Activated CD4-positive, alpha-beta memory T cell treated with anti-CD3 and anti-CD28 coated beads, Interleukin-2, amount 10 ng/mL, durations not matched to agents 7 days and 5 days (primary cell): ENCODE results near the gene SLIT1. TPM values are rescaled to one million over a fixed set of nuclear protein-coding genes. Genes with fewer than 3 reads are reported as not detected.

ENCODE experiments used
- CTCF ChIA-PET: fragments of 350-600 bp; sonication (Branson Sonifier 250); formaldehyde crosslinking; loops from one replicate; lab custom pipeline; 2021; ENCODE audit warnings: antibody characterized with exemption, inconsistent platforms; lab: Charles Lee
- POLR2A ChIA-PET: fragments of 350-600 bp; sonication (Branson Sonifier 250); formaldehyde crosslinking; loops from one replicate; lab custom pipeline; 2021; ENCODE audit warnings: antibody characterized with exemption; lab: Charles Lee
- DNase-seq: peaks from one replicate; pipeline ENCODE4 v3.0.0-alpha.2; 2020
- H3K27ac Mint-ChIP-seq: one replicate; pipeline ENCODE4 v1.8.0; 2021; ENCODE audit warnings: mild to moderate bottlenecking, mixed read lengths
- H3K27me3 Mint-ChIP-seq: one replicate; pipeline ENCODE4 v1.8.0; 2021; ENCODE audit warnings: mixed read lengths
- H3K36me3 Mint-ChIP-seq: one replicate; pipeline ENCODE4 v1.8.0; 2021; ENCODE audit warnings: low read depth, mixed read lengths
- H3K4me1 Mint-ChIP-seq: one replicate; pipeline ENCODE4 v1.8.0; 2021; ENCODE audit warnings: mixed read lengths
- H3K4me3 Mint-ChIP-seq: one replicate; pipeline ENCODE4 v1.8.0; 2021; ENCODE audit warnings: mild to moderate bottlenecking, mixed read lengths
- H3K9me3 Mint-ChIP-seq: one replicate; pipeline ENCODE4 v1.8.0; 2021; ENCODE audit warnings: mixed read lengths
- total RNA-seq, 2 experiments: library from RNA; stranded (reverse); gene quantifications; one replicate each; pipeline ENCODE4 v1.2.3, GENCODE V29; 2021

Gene SLIT1
- total RNA-seq, 2 experiments from 2014 or later = 0.30 to 0.35 TPM

- no peaks in the 10 kb centered on the region for H3K36me3 Mint-ChIP-seq
- peaks cover 26% of the 10 kb centered on the region for H3K27me3 Mint-ChIP-seq
- H3K9me3 Mint-ChIP-seq = no peaks in the 10 kb centered on the region
- H3K27ac Mint-ChIP-seq = no peak overlapping the region
- ChIA-PET POLR2A (no interaction called here), CTCF (interaction anchor here (10.2 kb wide), 1 partner anchor 132 kb away, joined by 152 read pairs; no protein-coding TSS in a partner anchor)
- no peaks in the 10 kb centered on the region for H3K4me1 Mint-ChIP-seq
- no peak for DNase-seq
- no peak overlapping the region for H3K4me3 Mint-ChIP-seq
Measured at GRCh38 chr10:97078261-97078937, 107.4 kb downstream of the SLIT1 start.

GRCh38 chr10:97076781-97077180 lies 109.0 kb downstream of the SLIT1 start:
- peaks cover 1% of the 10 kb centered on the region for H3K4me1 Mint-ChIP-seq
- DNase-seq = no peak
- no peak overlapping the region for H3K4me3 Mint-ChIP-seq

GRCh38 chr10:97075961-97076525 lies 109.7 kb downstream of the SLIT1 start:
- Mint-ChIP-seq H3K4me3 (no peak overlapping the region), H3K27ac (no peak overlapping the region), H3K36me3 (no peaks in the 10 kb centered on the region), H3K27me3 (peaks cover 24% of the 10 kb centered on the region), H3K4me1 (peaks cover 1% of the 10 kb centered on the region), H3K9me3 (no peaks in the 10 kb centered on the region)
- ChIA-PET CTCF (interaction anchor here (1.1 to 10.2 kb wide), 2 partner anchors 121 to 134 kb away, joined by 4 to 152 read pairs; no protein-coding TSS in a partner anchor), POLR2A (no interaction called here)
- no peak for DNase-seq

More at GRCh38 chr10:97076781-97077180, 109.0 kb downstream of the SLIT1 start:
- ChIA-PET POLR2A (no interaction called here), CTCF (interaction anchor here (0.9 to 10.2 kb wide), 3 partner anchors 120 to 133 kb away, joined by 4 to 152 read pairs (median 4); no protein-coding TSS in a partner anchor)
- Mint-ChIP-seq H3K27me3 (peaks cover 28% of the 10 kb centered on the region), H3K27ac (no peak overlapping the region), H3K36me3 (no peaks in the 10 kb centered on the region), H3K9me3 (no peaks in the 10 kb centered on the region)

GRCh38 chr10:97075421-97075820 lies 110.3 kb downstream of the SLIT1 start:
- DNase-seq = no peak
- CTCF ChIA-PET = interaction anchor here (3.9 to 10.2 kb wide), 2 partner anchors 135 to 159 kb away, joined by 32 to 152 read pairs; no protein-coding TSS in a partner anchor
- Mint-ChIP-seq H3K27me3 (peaks cover 20% of the 10 kb centered on the region), H3K9me3 (peaks cover under 1% of the 10 kb centered on the region), H3K4me3 (no peak overlapping the region), H3K36me3 (no peaks in the 10 kb centered on the region), H3K27ac (no peak overlapping the region), H3K4me1 (peaks cover 4% of the 10 kb centered on the region)
- POLR2A ChIA-PET = no interaction called here

GRCh38 chr10:97074256-97075145 lies 111.3 kb downstream of the SLIT1 start:
- peaks cover 16% of the 10 kb centered on the region for H3K27me3 Mint-ChIP-seq
- peaks cover 14% of the 10 kb centered on the region for H3K4me1 Mint-ChIP-seq
- H3K4me3 Mint-ChIP-seq = no peak overlapping the region
- ChIA-PET CTCF (interaction anchor here (1.8 to 10.2 kb wide), 6 partner anchors 15 to 163 kb away, joined by 5 to 152 read pairs (median 16); no protein-coding TSS in a partner anchor), POLR2A (no interaction called here)
- peaks cover 9% of the 10 kb centered on the region for H3K9me3 Mint-ChIP-seq
- H3K36me3 Mint-ChIP-seq = peaks cover 5% of the 10 kb centered on the region
- no peak for DNase-seq
- no peak overlapping the region for H3K27ac Mint-ChIP-seq

- peaks cover 18% of the 10 kb centered on the region for H3K4me1 Mint-ChIP-seq
- POLR2A ChIA-PET = interaction anchor here (1.1 kb wide), 1 partner anchor 137 kb away, joined by 6 read pairs; no protein-coding TSS in a partner anchor
- H3K27ac Mint-ChIP-seq = no peak overlapping the region
- CTCF ChIA-PET = interaction anchor here (0.6 to 10.2 kb wide), 34 partner anchors 9 to 546 kb away, joined by 3 to 152 read pairs (median 5); no protein-coding TSS in a partner anchor
- DNase-seq = peak; percentile 81
- peaks cover 14% of the 10 kb centered on the region for H3K27me3 Mint-ChIP-seq
- no peak overlapping the region for H3K4me3 Mint-ChIP-seq
- peaks cover 13% of the 10 kb centered on the region for H3K9me3 Mint-ChIP-seq
- peaks cover 8% of the 10 kb centered on the region for H3K36me3 Mint-ChIP-seq
Measured at GRCh38 chr10:97072851-97073665, 112.7 kb downstream of the SLIT1 start.

- Mint-ChIP-seq H3K27me3 (peaks cover 14% of the 10 kb centered on the region), H3K4me3 (no peak overlapping the region), H3K36me3 (peaks cover 8% of the 10 kb centered on the region), H3K4me1 (peaks cover 18% of the 10 kb centered on the region), H3K9me3 (peaks cover 13% of the 10 kb centered on the region), H3K27ac (no peak overlapping the region)
- POLR2A ChIA-PET = no interaction called here
- CTCF ChIA-PET = interaction anchor here (1.8 to 10.2 kb wide), 7 partner anchors 10 to 163 kb away, joined by 6 to 152 read pairs (median 16); no protein-coding TSS in a partner anchor
- DNase-seq = no peak
Measured at GRCh38 chr10:97071496-97071895, 114.3 kb downstream of the SLIT1 start.

GRCh38 chr10:97069576-97070362 lies 116.0 kb downstream of the SLIT1 start:
- H3K36me3 Mint-ChIP-seq = peaks cover 8% of the 10 kb centered on the region
- H3K4me3 Mint-ChIP-seq = no peak overlapping the region
- peak; percentile 57 for DNase-seq
- peaks cover 14% of the 10 kb centered on the region for H3K27me3 Mint-ChIP-seq
- peaks cover 18% of the 10 kb centered on the region for H3K4me1 Mint-ChIP-seq
- H3K9me3 Mint-ChIP-seq = peaks cover 13% of the 10 kb centered on the region
- H3K27ac Mint-ChIP-seq = peak overlapping the region; percentile 50
- CTCF ChIA-PET = interaction anchor here (1.2 to 10.2 kb wide), 2 partner anchors 32 to 140 kb away, joined by 3 to 152 read pairs; no protein-coding TSS in a partner anchor
- POLR2A ChIA-PET = no interaction called here

- Mint-ChIP-seq H3K9me3 (peaks cover 13% of the 10 kb centered on the region), H3K4me3 (no peak overlapping the region), H3K27ac (no peak overlapping the region), H3K27me3 (peaks cover 11% of the 10 kb centered on the region), H3K4me1 (peaks cover 18% of the 10 kb centered on the region), H3K36me3 (peaks cover 8% of the 10 kb centered on the region)
- ChIA-PET POLR2A (no interaction called here), CTCF (interaction anchor here (0.6 to 10.2 kb wide), 2 partner anchors 40 to 141 kb away, joined by 4 to 152 read pairs; no protein-coding TSS in a partner anchor)
- DNase-seq = no peak
Measured at GRCh38 chr10:97069026-97069425, 116.7 kb downstream of the SLIT1 start.

GRCh38 chr10:97067716-97068391 lies 117.9 kb downstream of the SLIT1 start:
- H3K27ac Mint-ChIP-seq = no peak overlapping the region
- no peak overlapping the region for H3K4me3 Mint-ChIP-seq
- H3K27me3 Mint-ChIP-seq = peaks cover 5% of the 10 kb centered on the region
- H3K36me3 Mint-ChIP-seq = peaks cover 8% of the 10 kb centered on the region
- ChIA-PET POLR2A (no interaction called here), CTCF (interaction anchor here (1.4 kb wide), 1 partner anchor 14 kb away, joined by 3 read pairs; no protein-coding TSS in a partner anchor)
- H3K9me3 Mint-ChIP-seq = peaks cover 13% of the 10 kb centered on the region
- peaks cover 16% of the 10 kb centered on the region for H3K4me1 Mint-ChIP-seq
- no peak for DNase-seq
